Vagina (tissue), 2 donors: ENCODE data around the gene RGPD4. TPM values are rescaled to one million over a fixed set of nuclear protein-coding genes. Genes with fewer than 3 reads are reported as not detected.

Source experiments
- DNase-seq, 2 donors: peaks; one replicate each; pipeline ENCODE4 v3.0.0-alpha.2; 2017; ENCODE audit errors: extremely low spot score in 2 of 2
- H3K27ac ChIP-seq: fragments of 200-600 bp; sonication (generic); one replicate; pipeline ENCODE4 v1.5.1; 2019
- H3K27me3 ChIP-seq: fragments of 200-600 bp; sonication (generic); one replicate; pipeline ENCODE4 v1.5.1; 2019
- H3K36me3 ChIP-seq, 2 donors: fragments of 200-600 bp; sonication (generic); one replicate each; pipeline ENCODE4 v1.5.1; 2017 to 2019
- H3K4me1 ChIP-seq: fragments of 200-600 bp; sonication (generic); one replicate; pipeline ENCODE4 v1.5.1; 2019
- H3K4me3 ChIP-seq, 2 donors: fragments of 200-600 bp; sonication (generic); 1 replicate in 1 of 2; 2 replicates in 1 of 2; pipeline ENCODE4 v1.5.1; 2016 to 2019
- H3K9me3 ChIP-seq: fragments of 200-600 bp; sonication (generic); one replicate; pipeline ENCODE4 v1.5.1; 2019
- POLR2A ChIP-seq, 2 donors: fragments of 450-650 bp; IDR thresholded peaks; one replicate each; pipeline ENCODE4 v1.6.1; 2017; ENCODE audit warnings: antibody characterized with exemption in 2 of 2, mild to moderate bottlenecking in 2 of 2, moderate library complexity in 2 of 2
- POLR2AphosphoS5 ChIP-seq, 2 donors: sonication (generic); formaldehyde crosslinking; IDR thresholded peaks; one replicate each; pipeline ENCODE4 v1.9.0; 2017; ENCODE audit warnings: antibody characterized with exemption in 2 of 2, mild to moderate bottlenecking in 2 of 2, low read depth in 1 of 2; ENCODE audit not compliant: insufficient read depth in 1 of 2
- intact Hi-C: fragments of 100-400 bp; cut with DNase I; formaldehyde crosslinking; loops from one replicate; pipeline ENCODE4 v1.15.1; 2023
- total RNA-seq: library from RNA; depleted of rRNA; stranded (reverse); fragments of >200 nt; gene quantifications from one replicate; pipeline ENCODE4 v1.2.3, GENCODE V29; 2016
- TF ChIP-seq, protein P1 (sequence below), 3 experiments: fragments of 450-650 bp in 2 of 3; fragments of 200-600 bp in 1 of 3; sonication (generic) in 1 of 3; IDR thresholded peaks; one replicate each; pipeline ENCODE4 v1.5.1; 2017 to 2019; ENCODE audit warnings: antibody characterized with exemption in 3 of 3, mild to moderate bottlenecking in 2 of 3, moderate library complexity in 2 of 3

Gene RGPD4
- total RNA-seq, 1 donor from 2014 or later = not detected

DNA sequence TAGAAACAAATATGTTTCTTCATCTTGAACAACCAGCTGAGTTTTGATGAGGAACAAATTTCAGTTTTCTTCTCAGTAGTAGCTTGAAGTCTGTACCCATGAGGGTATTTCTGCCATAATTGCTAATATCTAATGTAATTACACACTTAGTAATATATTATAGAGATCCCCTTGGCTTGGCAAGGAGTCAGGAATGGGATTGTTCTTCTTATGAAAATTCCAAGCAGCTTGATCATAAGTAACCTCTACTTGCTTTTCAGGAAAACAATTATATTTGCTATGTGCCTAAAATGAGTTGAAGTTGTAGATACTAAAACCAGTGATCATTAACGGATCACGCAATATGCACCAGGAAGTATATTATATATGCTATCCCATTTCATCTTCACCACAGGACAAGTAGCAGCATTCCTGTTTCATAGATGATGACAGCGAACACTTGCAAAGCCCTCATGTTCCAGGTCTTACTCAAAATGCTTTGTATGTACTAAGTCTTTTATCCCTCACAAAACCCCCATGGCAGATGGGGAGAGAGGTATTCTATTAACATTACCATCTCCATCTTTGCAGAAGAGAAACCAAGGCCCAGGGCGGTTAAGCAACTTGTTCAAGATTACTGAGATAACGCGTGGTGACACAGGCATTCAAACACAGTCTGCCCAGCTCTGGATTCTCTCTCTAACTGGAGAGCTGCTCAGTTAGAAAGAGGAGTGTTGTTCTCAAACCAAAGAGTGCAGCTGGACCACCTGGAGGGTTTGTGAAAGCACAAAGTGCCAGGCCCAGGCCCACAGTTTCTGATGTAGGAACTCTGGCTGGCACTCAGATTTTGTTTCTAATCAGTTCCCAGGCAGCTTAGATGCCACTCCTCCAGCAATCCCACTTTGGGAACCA is 21.8 kb upstream of the RGPD4 start:
- H3K4me3 ChIP-seq = no peak overlapping the region
- H3K9me3 ChIP-seq = no peaks in the 10 kb centered on the region
- H3K4me1 ChIP-seq = peaks cover 10% of the 10 kb centered on the region
- intact Hi-C loops = loop anchor here (5.0 kb wide), 1 partner anchor 783 kb away; no protein-coding TSS in a partner anchor
- H3K27me3 ChIP-seq = no peaks in the 10 kb centered on the region
- DNase-seq = no peak
- H3K36me3 ChIP-seq = no peaks in the 10 kb centered on the region
- H3K27ac ChIP-seq = no peak overlapping the region
- no peak for TF ChIP-seq POLR2AphosphoS5 (IDR thresholded peaks at IDR 0.05; ENCODE audit: insufficient read depth in 1 of 2, low read depth in 1 of 2)
- no peak for TF ChIP-seq POLR2A (IDR thresholded peaks at IDR 0.05)
- TF ChIP-seq, protein P1, sequence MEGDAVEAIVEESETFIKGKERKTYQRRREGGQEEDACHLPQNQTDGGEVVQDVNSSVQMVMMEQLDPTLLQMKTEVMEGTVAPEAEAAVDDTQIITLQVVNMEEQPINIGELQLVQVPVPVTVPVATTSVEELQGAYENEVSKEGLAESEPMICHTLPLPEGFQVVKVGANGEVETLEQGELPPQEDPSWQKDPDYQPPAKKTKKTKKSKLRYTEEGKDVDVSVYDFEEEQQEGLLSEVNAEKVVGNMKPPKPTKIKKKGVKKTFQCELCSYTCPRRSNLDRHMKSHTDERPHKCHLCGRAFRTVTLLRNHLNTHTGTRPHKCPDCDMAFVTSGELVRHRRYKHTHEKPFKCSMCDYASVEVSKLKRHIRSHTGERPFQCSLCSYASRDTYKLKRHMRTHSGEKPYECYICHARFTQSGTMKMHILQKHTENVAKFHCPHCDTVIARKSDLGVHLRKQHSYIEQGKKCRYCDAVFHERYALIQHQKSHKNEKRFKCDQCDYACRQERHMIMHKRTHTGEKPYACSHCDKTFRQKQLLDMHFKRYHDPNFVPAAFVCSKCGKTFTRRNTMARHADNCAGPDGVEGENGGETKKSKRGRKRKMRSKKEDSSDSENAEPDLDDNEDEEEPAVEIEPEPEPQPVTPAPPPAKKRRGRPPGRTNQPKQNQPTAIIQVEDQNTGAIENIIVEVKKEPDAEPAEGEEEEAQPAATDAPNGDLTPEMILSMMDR (IDR thresholded peaks at IDR 0.05) = no peak

DNA sequence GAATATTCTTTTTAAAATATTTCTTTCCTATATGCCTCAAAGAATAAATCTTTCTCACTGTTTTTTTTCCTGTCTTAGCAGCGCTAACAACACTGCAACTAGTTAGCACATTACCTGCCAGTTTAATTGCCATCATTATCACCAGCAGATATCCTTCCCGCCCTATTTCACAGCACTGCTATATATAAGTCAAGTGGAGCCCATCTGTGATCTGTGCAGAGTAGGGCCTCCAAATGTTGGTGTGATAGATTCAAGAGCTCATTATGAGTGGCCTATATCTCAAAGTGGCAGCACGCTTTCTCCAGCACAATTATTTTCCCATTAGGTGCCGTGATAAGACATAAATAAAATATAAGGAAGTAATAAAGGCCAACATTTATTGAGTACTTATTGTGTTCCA is 19.8 kb upstream of the RGPD4 start:
- DNase-seq = no peak
- Histone ChIP-seq H3K4me3 (no peak overlapping the region), H3K27me3 (no peaks in the 10 kb centered on the region), H3K27ac (no peak overlapping the region), H3K36me3 (no peaks in the 10 kb centered on the region), H3K9me3 (no peaks in the 10 kb centered on the region), H3K4me1 (peaks cover 10% of the 10 kb centered on the region)
- TF ChIP-seq POLR2AphosphoS5 (IDR thresholded peaks at IDR 0.05; ENCODE audit: insufficient read depth in 1 of 2, low read depth in 1 of 2) = no peak
- TF ChIP-seq POLR2A (IDR thresholded peaks at IDR 0.05) = no peak
- TF ChIP-seq, protein P1 (IDR thresholded peaks at IDR 0.05) = no peak
- intact Hi-C loops = loop anchor here (5.0 kb wide), 1 partner anchor 785 kb away; no protein-coding TSS in a partner anchor

DNA sequence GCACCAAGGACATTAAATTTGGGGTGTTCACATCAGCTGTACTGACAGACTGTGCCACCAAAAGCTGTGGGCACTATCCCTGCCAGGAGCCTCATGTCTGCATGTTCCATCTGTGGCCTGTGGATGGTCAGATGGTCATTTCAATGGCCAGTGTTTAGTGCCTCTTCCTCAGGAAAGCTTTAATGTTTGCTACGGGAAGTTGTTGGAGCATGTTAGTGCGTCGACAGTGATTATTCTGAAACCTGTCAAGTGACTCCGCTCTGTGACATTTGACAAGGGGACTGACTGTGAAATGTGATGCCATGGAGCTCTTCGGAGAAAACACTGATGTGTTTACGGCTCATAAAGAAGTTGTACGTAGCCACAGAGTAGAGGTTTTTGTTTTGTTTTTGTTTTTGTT is 18.7 kb upstream of the RGPD4 start:
- Histone ChIP-seq H3K36me3 (no peaks in the 10 kb centered on the region), H3K27ac (no peak overlapping the region), H3K27me3 (no peaks in the 10 kb centered on the region), H3K9me3 (no peaks in the 10 kb centered on the region), H3K4me1 (peaks cover 10% of the 10 kb centered on the region), H3K4me3 (no peak overlapping the region)
- TF ChIP-seq POLR2A (IDR thresholded peaks at IDR 0.05) (no peak), POLR2AphosphoS5 (IDR thresholded peaks at IDR 0.05; ENCODE audit: insufficient read depth in 1 of 2, low read depth in 1 of 2) (no peak)
- TF ChIP-seq, protein P1 (IDR thresholded peaks at IDR 0.05) = no peak
- intact Hi-C loops = loop anchor here (5.0 kb wide), 1 partner anchor 786 kb away; no protein-coding TSS in a partner anchor
- DNase-seq = no peak

DNA sequence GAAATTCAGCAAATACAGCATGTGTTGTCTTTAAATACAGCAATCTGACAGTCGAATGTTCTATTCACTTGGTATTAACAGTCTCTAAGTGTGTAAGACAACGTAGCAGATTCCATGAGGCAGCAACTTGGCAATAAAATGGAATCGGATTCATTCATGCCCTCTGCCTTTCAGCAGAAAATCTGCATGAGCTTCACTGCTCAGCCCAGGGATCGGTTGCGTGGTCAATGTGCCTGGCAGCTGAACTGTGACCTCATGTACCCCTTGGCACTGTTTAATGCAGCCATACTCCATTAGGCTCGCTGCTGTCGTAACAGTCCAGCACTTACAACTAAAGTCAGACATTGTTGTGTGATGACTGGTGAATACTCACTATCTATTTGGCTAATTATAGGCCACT is 17.7 kb upstream of the RGPD4 start:
- peaks cover 10% of the 10 kb centered on the region for H3K4me1 ChIP-seq
- H3K27me3 ChIP-seq = no peaks in the 10 kb centered on the region
- H3K4me3 ChIP-seq = no peak overlapping the region
- intact Hi-C loops = loop anchor here (5.0 kb wide), 1 partner anchor 787 kb away; no protein-coding TSS in a partner anchor
- H3K27ac ChIP-seq = no peak overlapping the region
- H3K36me3 ChIP-seq = no peaks in the 10 kb centered on the region
- TF ChIP-seq POLR2A (IDR thresholded peaks at IDR 0.05) = no peak
- TF ChIP-seq, protein P1 (IDR thresholded peaks at IDR 0.05) = no peak
- TF ChIP-seq POLR2AphosphoS5 (IDR thresholded peaks at IDR 0.05; ENCODE audit: insufficient read depth in 1 of 2, low read depth in 1 of 2) = no peak
- H3K9me3 ChIP-seq = no peaks in the 10 kb centered on the region
- no peak for DNase-seq

DNA sequence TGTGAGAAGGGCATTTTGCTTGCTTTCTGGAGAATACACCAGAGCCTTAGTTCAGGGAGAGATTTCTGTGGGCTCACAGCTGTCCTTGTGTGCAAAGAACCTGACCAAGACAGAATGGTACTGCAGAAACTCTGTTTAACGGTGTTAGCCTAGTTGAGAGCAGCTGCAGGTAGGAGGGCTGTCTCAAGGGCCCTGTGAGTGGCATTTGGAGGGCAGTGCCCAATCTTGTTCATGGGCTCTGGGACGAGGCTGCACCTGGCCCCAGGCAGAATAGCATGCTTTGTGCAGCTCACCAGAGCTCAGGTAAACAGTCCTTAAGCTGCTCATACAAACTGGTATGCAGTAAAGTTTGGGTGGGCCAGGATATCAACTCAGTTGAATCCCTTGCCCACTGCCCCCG is 16.9 kb upstream of the RGPD4 start:
- Histone ChIP-seq H3K27me3 (no peaks in the 10 kb centered on the region), H3K9me3 (no peaks in the 10 kb centered on the region), H3K27ac (no peak overlapping the region), H3K4me1 (peaks cover 10% of the 10 kb centered on the region), H3K4me3 (no peak overlapping the region), H3K36me3 (no peaks in the 10 kb centered on the region)
- no peak for DNase-seq
- no peak for TF ChIP-seq POLR2AphosphoS5 (IDR thresholded peaks at IDR 0.05; ENCODE audit: insufficient read depth in 1 of 2, low read depth in 1 of 2)
- TF ChIP-seq, protein P1 (IDR thresholded peaks at IDR 0.05) = no peak
- TF ChIP-seq POLR2A (IDR thresholded peaks at IDR 0.05) = no peak
- intact Hi-C loops = loop anchor here (5.0 kb wide), 1 partner anchor 788 kb away; no protein-coding TSS in a partner anchor
